ENCODE results near the gene FIBCD1.

FIBCD1 gene

GRCh38 chr9:130897105-130897751 is 41.8 kb downstream of the FIBCD1 start:
- DNase-seq (ENCODE audit: low read depth in 3 of 3, low spot score in 1 of 3) = no peak

GRCh38 chr9:130896233-130897014 is 42.6 kb downstream of the FIBCD1 start, which contains the start of gene QRFP:
TSS of gene QRFP (minus strand) at chr9:130896812. CDS start at chr9:130893838, 2,974 bp downstream.
- DNase-seq (ENCODE audit: low read depth in 3 of 3, low spot score in 1 of 3) = no peak

GRCh38 chr9:130895481-130896232 is 43.4 kb downstream of the FIBCD1 start:
- DNase-seq (ENCODE audit: low read depth in 3 of 3, low spot score in 1 of 3) = no peak

GRCh38 chr9:130895038-130895437 is 44.0 kb downstream of the FIBCD1 start:
- DNase-seq (ENCODE audit: low read depth in 3 of 3, low spot score in 1 of 3) = no peak

- no peak for DNase-seq (ENCODE audit: low read depth in 3 of 3, low spot score in 1 of 3)
Observed at GRCh38 chr9:130894546-130894945, 44.5 kb downstream of the FIBCD1 start.

GRCh38 chr9:130893341-130894101 is 45.5 kb downstream of the FIBCD1 start:
- no peak for DNase-seq (ENCODE audit: low read depth in 3 of 3, low spot score in 1 of 3)

- DNase-seq (ENCODE audit: low read depth in 3 of 3, low spot score in 1 of 3) = no peak
Observed at GRCh38 chr9:130892477-130893304, 46.4 kb downstream of the FIBCD1 start.

- DNase-seq (ENCODE audit: low read depth in 3 of 3, low spot score in 1 of 3) = no peak
Observed at GRCh38 chr9:130891688-130892476, 47.2 kb downstream of the FIBCD1 start.

GRCh38 chr9:130890870-130891687 is 48.0 kb downstream of the FIBCD1 start:
- DNase-seq (ENCODE audit: low read depth in 3 of 3, low spot score in 1 of 3) = no peak

GRCh38 chr9:130890124-130890523 is 48.9 kb downstream of the FIBCD1 start:
- DNase-seq (ENCODE audit: low read depth in 3 of 3, low spot score in 1 of 3) = no peak

- DNase-seq (ENCODE audit: low read depth in 3 of 3, low spot score in 1 of 3) = no peak
Observed at GRCh38 chr9:130888146-130888885, 50.7 kb downstream of the FIBCD1 start.

GRCh38 chr9:130887494-130888144 is 51.4 kb downstream of the FIBCD1 start:
- DNase-seq (ENCODE audit: low read depth in 3 of 3, low spot score in 1 of 3) = no peak

- no peak for DNase-seq (ENCODE audit: low read depth in 3 of 3, low spot score in 1 of 3)
Observed at GRCh38 chr9:130886981-130887380, 52.1 kb downstream of the FIBCD1 start.

- no peak for DNase-seq (ENCODE audit: low read depth in 3 of 3, low spot score in 1 of 3)
Observed at GRCh38 chr9:130885484-130886375, 53.3 kb downstream of the FIBCD1 start.

- no peak for DNase-seq (ENCODE audit: low read depth in 3 of 3, low spot score in 1 of 3)
Observed at GRCh38 chr9:130884542-130885483, 54.2 kb downstream of the FIBCD1 start.
